Stimulated activated CD4-positive, alpha-beta T cell treated with anti-CD3 and anti-CD28 coated beads, Interleukin-1b, Interleukin-23, amount 100 ng/mL, for 48 hours (primary cell): Measurements from ENCODE around the gene SRCIN1.

Experiments
- DNase-seq: peaks from one replicate; pipeline ENCODE4 v3.0.0-alpha.2; 2020

SRCIN1 gene

DNA sequence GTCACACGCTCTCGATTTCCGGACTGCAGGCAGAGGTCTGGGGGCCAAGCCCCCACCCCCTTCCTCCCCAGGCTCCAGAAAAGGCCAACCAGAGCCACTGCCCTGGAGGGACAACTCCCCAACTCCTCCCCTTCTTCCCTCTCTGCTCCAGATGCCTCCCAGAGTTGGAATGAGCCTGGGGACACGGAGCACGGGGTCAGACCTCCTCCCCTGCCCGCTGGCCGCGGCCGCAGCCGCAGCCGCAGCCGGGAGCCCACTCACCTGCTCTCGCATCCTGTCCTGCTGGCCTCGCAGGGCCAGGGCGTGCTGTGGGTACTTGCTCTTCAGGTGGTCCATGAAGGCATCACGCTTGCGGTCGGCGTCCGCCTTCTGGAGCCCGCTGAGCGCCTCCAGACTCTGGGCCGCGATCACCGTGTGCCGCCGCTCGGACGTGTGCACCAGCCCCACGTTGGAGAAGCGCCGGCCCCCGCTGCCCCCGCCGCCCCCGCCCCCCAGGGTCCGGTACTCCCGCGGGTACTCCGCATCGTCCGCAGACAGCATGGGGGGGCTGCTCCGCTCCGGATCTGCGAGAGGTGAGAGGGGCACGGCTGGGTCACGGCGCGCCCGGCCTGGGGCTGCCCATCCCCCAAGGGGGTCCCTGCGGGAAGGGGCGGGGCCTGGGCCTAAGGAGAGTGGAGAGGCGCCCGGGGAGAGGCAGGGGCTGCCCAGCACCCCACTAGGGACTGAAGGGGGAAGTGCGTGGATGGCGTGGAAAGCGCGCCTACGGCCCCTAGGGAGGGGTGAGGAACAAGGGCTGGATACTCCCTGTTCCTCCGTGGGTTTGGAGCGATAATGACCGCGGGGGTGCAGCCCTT lies 27.3 kb downstream of the SRCIN1 start:
- DNase-seq = no peak

- no peak for DNase-seq
Observed at GRCh38 chr17:38577645-38578173, 28.0 kb downstream of the SRCIN1 start.

DNA sequence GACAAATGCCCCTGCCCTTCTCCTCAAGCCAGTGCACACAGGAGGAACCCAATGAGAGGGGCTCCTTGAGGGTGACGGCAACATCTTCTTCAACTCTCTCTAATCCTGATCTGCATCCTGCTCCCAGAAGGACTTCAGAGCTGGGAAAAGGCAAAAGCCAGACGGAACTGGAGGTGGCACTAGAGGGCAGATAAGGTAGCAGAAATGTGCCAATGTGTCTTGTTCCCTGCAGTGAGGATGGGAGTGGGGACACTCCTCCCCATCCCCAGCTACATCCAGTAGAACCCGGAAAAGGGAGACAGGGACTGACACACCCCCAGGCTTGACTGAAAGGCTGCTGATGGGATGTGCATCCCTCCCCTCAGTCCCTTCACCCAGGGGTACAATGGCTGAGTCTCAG lies 28.5 kb downstream of the SRCIN1 start:
- DNase-seq = no peak

- no peak for DNase-seq
Observed at GRCh38 chr17:38575781-38576180, 30.0 kb downstream of the SRCIN1 start.

DNA sequence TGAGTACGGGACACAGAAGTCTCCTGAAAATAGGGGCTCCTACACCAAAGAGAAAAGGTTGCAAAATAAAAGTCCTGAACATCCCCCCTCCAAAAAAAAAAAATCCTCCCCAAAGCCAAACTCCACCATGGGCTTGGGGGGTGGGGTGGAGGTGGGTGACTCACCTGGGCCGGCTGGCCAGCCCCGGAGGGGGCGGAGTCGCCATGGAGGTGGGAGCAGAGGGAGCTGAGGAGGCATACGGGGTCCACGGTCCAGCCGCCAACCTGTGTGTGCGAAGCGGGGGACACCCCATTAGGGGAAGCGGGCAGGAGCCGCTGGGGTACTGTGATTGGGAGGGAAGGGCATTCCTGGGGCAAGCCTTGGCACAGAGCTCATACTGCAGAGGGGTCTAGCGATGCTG lies 31.0 kb downstream of the SRCIN1 start:
- no peak for DNase-seq

- no peak for DNase-seq
Observed at GRCh38 chr17:38572669-38573365, 32.9 kb downstream of the SRCIN1 start.

GRCh38 chr17:38571833-38572668 lies 33.7 kb downstream of the SRCIN1 start:
- no peak for DNase-seq

DNA sequence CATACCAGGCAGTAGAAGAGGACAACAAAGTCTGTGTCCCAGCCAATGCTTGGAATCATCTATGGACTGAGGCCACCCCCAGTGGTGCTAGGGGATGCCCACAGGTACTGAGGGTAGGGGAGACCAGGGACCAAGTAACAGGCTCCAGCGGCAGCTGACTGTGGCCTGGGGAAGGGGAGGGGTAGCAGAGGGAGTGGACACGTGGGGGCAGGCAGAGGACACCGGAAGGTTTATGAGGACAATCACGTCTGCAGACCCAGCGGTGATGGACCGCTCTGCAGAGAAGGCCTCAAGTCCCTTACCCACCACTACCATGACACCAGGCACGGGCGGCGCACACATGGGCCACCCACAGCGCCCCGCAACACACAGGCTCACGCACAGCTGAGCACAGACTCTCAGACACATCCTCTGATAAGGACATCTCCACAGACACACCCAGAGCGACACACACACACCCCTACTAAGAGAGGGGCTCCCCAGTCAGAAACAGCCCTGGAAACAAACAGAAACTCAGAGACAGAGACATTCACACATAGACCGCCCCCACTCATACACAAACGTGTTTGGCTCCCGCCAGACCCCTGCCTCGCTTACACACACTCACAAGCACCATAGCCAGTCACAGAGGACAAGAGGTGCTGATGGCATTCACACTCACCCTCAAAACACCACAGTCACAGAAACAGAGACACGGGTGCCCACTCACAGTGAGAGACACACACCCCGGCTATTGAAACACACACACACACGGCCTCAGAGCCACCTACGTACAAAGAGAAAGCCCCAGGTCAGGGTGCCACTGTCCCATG lies 35.8 kb downstream of the SRCIN1 start:
- DNase-seq = no peak

DNA sequence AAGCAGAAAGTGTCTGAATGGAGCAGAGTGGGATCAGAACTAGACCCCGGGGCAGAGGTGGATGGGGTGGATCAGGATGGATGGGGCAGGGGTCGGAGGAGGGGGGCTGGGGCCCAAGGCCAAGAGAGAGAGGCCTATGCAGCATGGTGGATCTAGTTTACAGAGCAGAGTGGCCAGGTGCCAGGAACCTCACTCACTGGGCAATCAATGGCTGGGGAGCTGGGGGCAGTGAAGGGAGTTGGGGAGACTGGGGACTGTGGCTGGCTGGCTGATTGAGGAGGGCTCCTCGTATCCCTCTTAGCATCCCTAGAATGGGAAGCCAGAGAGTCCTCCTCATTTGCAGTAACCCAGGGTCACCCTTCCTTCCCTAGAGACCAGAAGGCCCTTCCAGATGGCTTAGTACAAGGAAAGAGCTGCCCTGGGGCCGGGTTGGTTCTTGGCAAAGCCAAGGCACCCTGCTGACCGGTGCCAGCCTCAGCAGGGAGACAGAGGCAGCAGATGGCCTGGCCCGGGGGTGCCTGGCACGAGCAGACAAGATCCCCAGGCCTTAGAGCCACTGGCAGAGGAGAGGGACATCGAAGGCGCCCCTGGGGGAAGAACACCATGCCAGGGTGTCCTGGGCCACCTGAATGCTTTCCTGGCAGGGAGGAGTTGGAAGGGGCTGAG lies 36.8 kb downstream of the SRCIN1 start:
- DNase-seq = no peak

GRCh38 chr17:38568274-38568673 lies 37.5 kb downstream of the SRCIN1 start:
- DNase-seq = no peak

- DNase-seq = no peak
Observed at GRCh38 chr17:38567350-38567749, 38.4 kb downstream of the SRCIN1 start.

DNA sequence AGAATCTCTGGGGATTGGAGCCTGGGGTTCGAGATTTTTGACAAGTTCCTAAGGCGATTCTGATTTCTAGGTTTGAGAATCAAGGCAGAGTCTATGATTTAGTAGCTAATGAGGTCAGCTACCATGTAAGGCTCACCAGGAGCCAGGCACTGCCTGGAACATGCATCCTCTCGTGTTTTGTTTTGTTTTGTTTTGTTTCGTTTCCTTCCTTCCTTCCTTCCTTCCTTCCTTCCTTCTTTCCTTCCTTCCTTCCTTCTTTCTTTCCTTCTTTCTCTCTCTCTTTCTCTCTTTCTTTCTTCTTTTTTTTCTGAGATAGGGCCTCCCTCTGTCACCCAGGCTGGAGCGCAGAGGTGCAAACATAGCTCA lies 39.1 kb downstream of the SRCIN1 start:
- no peak for DNase-seq

DNA sequence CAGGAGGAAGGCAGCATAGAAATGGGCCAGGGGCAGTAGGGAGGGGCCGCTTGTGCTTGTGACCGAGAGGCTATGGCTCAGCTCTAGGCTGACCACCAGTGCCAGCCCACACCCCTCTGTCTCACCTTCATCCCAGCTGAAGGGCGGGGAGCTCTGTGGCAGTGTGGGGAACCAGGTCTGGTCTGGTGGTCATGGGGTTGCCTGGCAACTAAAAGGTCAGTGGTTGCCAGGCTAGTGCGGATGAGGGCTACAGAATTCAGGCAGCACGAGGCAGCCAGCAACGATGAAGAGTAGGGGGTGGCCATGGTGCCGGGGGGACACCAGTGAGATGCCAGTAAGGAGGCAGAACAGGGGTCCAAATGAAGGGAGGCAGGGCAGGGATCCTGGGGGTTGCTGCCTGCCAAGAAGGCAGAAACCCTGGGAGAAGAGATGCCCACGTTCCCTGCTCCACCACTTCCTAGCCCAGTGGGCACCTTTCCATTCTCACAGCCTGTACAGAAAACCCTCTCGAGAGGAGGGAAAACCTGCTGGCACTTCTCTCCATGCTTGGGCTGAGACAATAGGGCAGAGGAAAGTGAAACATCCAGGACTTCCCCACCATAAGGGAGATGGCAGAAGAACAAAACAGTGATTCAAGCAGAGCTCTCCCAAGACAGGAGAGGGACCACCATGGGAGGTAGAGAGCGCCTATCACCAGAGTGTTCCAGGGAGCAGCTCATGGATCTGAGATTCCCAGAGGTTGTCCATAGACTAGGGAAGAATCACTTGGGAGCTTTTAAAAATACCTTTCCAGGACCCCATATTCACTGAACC lies 39.7 kb downstream of the SRCIN1 start:
- DNase-seq = no peak

DNA sequence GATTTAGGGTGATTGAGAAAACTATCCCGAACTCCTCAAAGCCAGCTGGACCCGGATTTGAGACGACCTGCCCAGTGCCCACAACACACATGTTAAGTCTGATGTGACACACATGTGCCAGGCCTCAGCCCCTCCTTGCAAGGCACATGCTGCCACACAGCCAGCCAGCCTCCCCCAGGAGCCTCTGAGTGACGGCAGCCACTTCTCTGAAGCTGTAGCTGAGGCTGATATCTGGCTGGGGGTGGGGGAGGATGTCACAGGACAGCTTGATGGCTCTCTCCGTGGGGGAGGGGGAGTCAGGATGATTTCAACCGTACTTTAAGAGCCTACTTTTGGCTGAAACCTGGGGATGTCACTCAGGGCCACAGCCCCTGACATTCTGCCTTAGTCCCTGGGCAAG lies 40.9 kb downstream of the SRCIN1 start:
- no peak for DNase-seq

DNA sequence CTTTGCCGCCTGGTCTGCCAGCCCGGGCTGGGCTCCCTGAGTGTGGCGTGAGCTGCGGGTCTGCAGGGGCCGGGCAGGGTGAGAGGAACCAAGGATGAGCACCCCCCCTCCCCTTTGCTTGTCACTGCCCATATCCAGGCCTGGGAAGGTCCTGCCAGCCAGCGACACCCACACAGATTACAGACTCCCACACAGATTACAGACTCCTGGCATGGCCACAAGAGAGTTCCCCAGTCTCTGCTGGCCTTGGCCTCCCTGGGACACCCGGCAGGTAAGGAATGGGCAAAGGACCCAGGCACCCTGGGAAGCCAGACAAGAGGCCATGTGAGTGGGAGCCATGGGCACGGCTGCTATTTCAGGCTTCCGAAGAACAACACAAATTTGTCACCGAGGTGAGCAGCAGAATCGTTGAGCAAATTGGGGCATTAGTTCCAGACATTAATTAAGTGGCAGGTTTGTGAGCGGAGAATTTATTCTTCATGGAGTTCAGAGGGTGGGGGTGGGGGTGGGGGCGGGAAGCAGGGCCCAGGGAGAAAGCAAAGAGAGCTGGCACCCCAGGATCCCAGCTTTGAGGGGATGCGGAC lies 41.4 kb downstream of the SRCIN1 start:
- DNase-seq = no peak

- no peak for DNase-seq
Observed at GRCh38 chr17:38563362-38564253, 42.1 kb downstream of the SRCIN1 start.

- no peak for DNase-seq
Observed at GRCh38 chr17:38562903-38563302, 42.8 kb downstream of the SRCIN1 start.

GRCh38 chr17:38562215-38562569 lies 43.6 kb downstream of the SRCIN1 start:
- no peak for DNase-seq

GRCh38 chr17:38561416-38562214 lies 44.1 kb downstream of the SRCIN1 start:
- no peak for DNase-seq
